ENCODE measurements around the gene TTN. TPM values are rescaled to one million over a fixed set of nuclear protein-coding genes. Genes with fewer than 3 reads are reported as not detected.

The TTN gene
- total and polyA plus RNA-seq, 2 of the 8 experiments (the other 6 are each of a cell fraction or from before 2014, with no cell fraction given) = 0.30 to 9.7 TPM

DNA sequence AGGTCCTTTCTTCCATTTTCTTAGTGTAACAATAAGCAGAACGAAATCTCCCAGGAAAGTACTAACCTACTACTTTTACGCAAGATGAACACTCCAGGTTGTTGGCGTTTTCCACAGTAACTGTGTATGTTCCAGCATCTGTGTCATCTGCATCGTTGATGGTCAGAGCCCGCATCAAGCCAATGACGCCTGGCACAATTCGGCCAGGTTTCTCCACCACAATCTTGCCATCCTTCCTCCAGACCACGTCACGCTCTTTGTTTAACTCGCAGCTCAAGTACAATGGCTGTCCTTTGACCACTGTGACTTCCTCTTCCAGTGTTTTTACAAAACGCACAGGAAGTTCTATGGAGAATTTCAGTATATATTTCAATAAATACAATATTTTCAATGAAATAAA is 171.3 kb downstream of the TTN start:
- no peaks in the 10 kb centered on the region for H3K27me3 ChIP-seq (replicated peaks in 1 of 4; ENCODE audit: control insufficient read depth in 3 of 4, extremely low read depth in 1 of 4, insufficient read depth in 3 of 4, low read length in 3 of 4)
- no peak overlapping the region for H2BK5ac ChIP-seq (ENCODE audit: low read depth, low read length)
- H2AK5ac ChIP-seq (ENCODE audit: low read depth, low read length) = no peak overlapping the region
- TF ChIP-seq CHD1 (IDR thresholded peaks at IDR 0.05; ENCODE audit: low read depth, low read length) = no peak
- TF ChIP-seq, protein P1, sequence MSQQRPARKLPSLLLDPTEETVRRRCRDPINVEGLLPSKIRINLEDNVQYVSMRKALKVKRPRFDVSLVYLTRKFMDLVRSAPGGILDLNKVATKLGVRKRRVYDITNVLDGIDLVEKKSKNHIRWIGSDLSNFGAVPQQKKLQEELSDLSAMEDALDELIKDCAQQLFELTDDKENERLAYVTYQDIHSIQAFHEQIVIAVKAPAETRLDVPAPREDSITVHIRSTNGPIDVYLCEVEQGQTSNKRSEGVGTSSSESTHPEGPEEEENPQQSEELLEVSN (IDR thresholded peaks at IDR 0.05) = no peak
- no peak overlapping the region for H3K14ac ChIP-seq (ENCODE audit: insufficient read length)
- no peaks in the 10 kb centered on the region for H4K20me1 ChIP-seq (replicated peaks in 1 of 2; ENCODE audit: control insufficient read depth in 1 of 2, insufficient read depth in 2 of 2, low read length in 2 of 2)
- no peaks in the 10 kb centered on the region for H3K79me1 ChIP-seq (ENCODE audit: low read depth, low read length)
- WGBS, 2 experiments (ENCODE audit: extremely low coverage in 1 of 2, insufficient coverage in 1 of 2, insufficient read length in 1 of 2, insufficient replicate concordance in 2 of 2, low coverage in 1 of 2, low lambda C conversion rate in 2 of 2, missing lambda C conversion rate in 1 of 2) = 92% methylated on average over 11 of the region's 11 CpGs; no CpG with 5 or more reads in 1 of the 2 experiments
- FAIRE-seq = no peak
- no peak overlapping the region for H3K23ac ChIP-seq (ENCODE audit: insufficient read length)
- H2BK20ac ChIP-seq (ENCODE audit: low read length) = no peak overlapping the region
- H2BK12ac ChIP-seq (ENCODE audit: low read depth, low read length) = no peak overlapping the region
- H3K4me1 ChIP-seq (replicated peaks in 1 of 4; ENCODE audit: control insufficient read depth in 3 of 4, insufficient read depth in 4 of 4, low read length in 3 of 4) = no peaks in the 10 kb centered on the region; a peak in 1 of 7 replicates
- no peaks in the 10 kb centered on the region for H3K23me2 ChIP-seq (ENCODE audit: low read depth, low read length)
- H4K8ac ChIP-seq (ENCODE audit: extremely low read depth, insufficient read depth, low read length) = no peak overlapping the region
- H3K56ac ChIP-seq (replicated peaks; ENCODE audit: insufficient read length, low read depth, low read length) = no peak overlapping the region
- H3K4me2 ChIP-seq (ENCODE audit: insufficient read depth in 1 of 2, low read depth in 2 of 2, low read length in 2 of 2) = no peak overlapping the region
- H3K9me3 ChIP-seq (ENCODE audit: insufficient read depth in 2 of 2, low read depth in 1 of 2, low read length in 1 of 2) = no peaks in the 10 kb centered on the region
- no peak overlapping the region for H3K27ac ChIP-seq (ENCODE audit: low read depth, low read length)
- no peak overlapping the region for H3K4ac ChIP-seq (replicated peaks; ENCODE audit: insufficient read length, low read depth, low read length)
- no peak overlapping the region for H4K91ac ChIP-seq (replicated peaks; ENCODE audit: insufficient read length, low read length)
- H2BK15ac ChIP-seq (ENCODE audit: low read length) = no peak overlapping the region
- no peak overlapping the region for H3K4me3 ChIP-seq (ENCODE audit: extremely low read depth in 1 of 4, insufficient read depth in 2 of 4, low read depth in 3 of 4, low read length in 4 of 4)
- POLR2A ChIA-PET (ENCODE audit: partially characterized antibody) = no interaction called here
- no peaks in the 10 kb centered on the region for H3K79me2 ChIP-seq (ENCODE audit: control insufficient read depth in 1 of 2, insufficient read depth in 2 of 2, low read length in 2 of 2)
- no peak overlapping the region for H2BK120ac ChIP-seq (replicated peaks; ENCODE audit: low read depth, low read length)
- H4K5ac ChIP-seq (ENCODE audit: insufficient read length, low read depth, low read length) = no peak overlapping the region
- no peak overlapping the region for H3K9ac ChIP-seq (replicated peaks in 1 of 4; ENCODE audit: extremely low read depth in 1 of 4, low read depth in 3 of 4, low read length in 3 of 4)
- peaks cover 0 to 3% (median 0%) of the 10 kb centered on the region in 4 experiments; a peak in 1 of 8 replicates for H3K36me3 ChIP-seq (ENCODE audit: control insufficient read depth in 2 of 4, insufficient read depth in 4 of 4, low read length in 3 of 4)
- CTCF ChIA-PET (ENCODE audit: partially characterized antibody) = no interaction called here
- no peak for DNase-seq (ENCODE audit: low read depth in 1 of 2, low spot score in 2 of 2)
- H3K18ac ChIP-seq (ENCODE audit: extremely low read depth, low read length) = no peak overlapping the region
- H2AFZ ChIP-seq (ENCODE audit: low read length) = no peak overlapping the region

Data from H1 (cell line).